Endothelial cell of umbilical vein (primary cell): ENCODE results near the gene RAB44. TPM values are rescaled to one million over a fixed set of nuclear protein-coding genes. Genes with fewer than 3 reads are reported as not detected.

Experiments used
- BruUV-seq: library from RNA; stranded (reverse); fragments of 400-500 nt; replicated peaks from 2 replicates; lab custom pipeline; 2021; lab: Mats Ljungman, UMichigan
- CTCF ChIA-PET: fragments of 300-600, 350-600 bp; sonication (Branson Sonifier 250); formaldehyde crosslinking; loops from one replicate; lab custom pipeline; 2021; ENCODE audit warnings: antibody characterized with exemption, inconsistent platforms; lab: Charles Lee
- POLR2A ChIA-PET: fragments of 300-600, 350-600 bp; sonication (Branson Sonifier 250); formaldehyde crosslinking; loops from one replicate; lab custom pipeline; 2021; ENCODE audit warnings: antibody characterized with exemption, inconsistent platforms; lab: Charles Lee
- DNase-seq: peaks from one replicate; pipeline ENCODE4 v3.0.0-alpha.2; 2011; ENCODE audit warnings: low read depth, low spot score
- FAIRE-seq: peaks from 2 replicates; lab custom pipeline; 2011; peaks lifted over from hg19 to GRCh38; lab: Jason Lieb, UNC
- H2AFZ ChIP-seq: 2 replicates; pipeline ENCODE4 v1.6.0; 2012; ENCODE audit warnings: low read depth, low read length, control low read depth, inconsistent platforms
- H3K27ac ChIP-seq: 2 replicates; pipeline ENCODE4 v1.5.1; 2011; ENCODE audit warnings: low read depth, mild to moderate bottlenecking, control low read depth, low read length, moderate library complexity; ENCODE audit not compliant: insufficient read depth
- H3K27me3 ChIP-seq, 2 experiments: 2 replicates each; pipeline versions ENCODE4 v1.6.0 to v1.6.1; 2011; ENCODE audit warnings: low read length in 2 of 2, mixed read lengths in 1 of 2; ENCODE audit not compliant: control insufficient read depth in 2 of 2, insufficient read depth in 2 of 2
- H3K36me3 ChIP-seq, 2 experiments: 2 replicates in 1 of 2; 3 replicates in 1 of 2; pipeline ENCODE4 v1.5.1; 2011; ENCODE audit warnings: low read length in 2 of 2, mild to moderate bottlenecking in 1 of 2, moderate library complexity in 1 of 2; ENCODE audit not compliant: control insufficient read depth in 2 of 2, insufficient read depth in 2 of 2; ENCODE audit errors: extremely low read depth in 1 of 2
- H3K4me1 ChIP-seq: 3 replicates; pipeline ENCODE4 v1.5.1; 2011; ENCODE audit warnings: mild to moderate bottlenecking, low read length; ENCODE audit not compliant: control insufficient read depth, insufficient read depth; ENCODE audit errors: extremely low read depth
- H3K4me2 ChIP-seq: 2 replicates; pipeline ENCODE4 v1.6.1; 2011; ENCODE audit warnings: low read length, control low read depth, mixed read lengths; ENCODE audit not compliant: insufficient read depth
- H3K4me3 ChIP-seq, 3 experiments: fragments of 200-600 bp in 1 of 3; sonication (generic), shearing (Covaris generic) in 1 of 3; replicated peaks in 1 of 3; 2 replicates each; pipeline ENCODE4 v1.5.1; 2011 to 2016; ENCODE audit warnings: control low read depth in 3 of 3, low read length in 3 of 3, mild to moderate bottlenecking in 2 of 3, inconsistent platforms in 1 of 3, low read depth in 1 of 3, moderate library complexity in 1 of 3; ENCODE audit not compliant: insufficient read depth in 1 of 3
- H3K79me2 ChIP-seq: 2 replicates; pipeline ENCODE4 v1.6.0; 2012; ENCODE audit warnings: low read length, inconsistent platforms; ENCODE audit not compliant: control insufficient read depth, insufficient read depth
- H3K9ac ChIP-seq: replicated peaks from 2 replicates; pipeline ENCODE3; 2011; ENCODE audit warnings: low read length, control low read depth; ENCODE audit not compliant: insufficient read depth; ENCODE audit errors: extremely low read depth
- H3K9me1 ChIP-seq: replicated peaks from 3 replicates; pipeline ENCODE4 v1.6.0; 2011; ENCODE audit warnings: mild to moderate bottlenecking, low read length; ENCODE audit not compliant: control insufficient read depth, insufficient read depth; ENCODE audit errors: extremely low read depth
- H3K9me3 ChIP-seq: replicated peaks from 2 replicates; pipeline ENCODE4 v1.5.1; 2012; ENCODE audit warnings: low read length, inconsistent platforms; ENCODE audit not compliant: control insufficient read depth, insufficient read depth
- H4K20me1 ChIP-seq: replicated peaks from 2 replicates; pipeline ENCODE3; 2011; ENCODE audit warnings: mild to moderate bottlenecking, low read length; ENCODE audit not compliant: control insufficient read depth, insufficient read depth; ENCODE audit errors: extremely low read depth
- CTCF ChIP-seq, 2 donors: IDR thresholded peaks; 1 replicate in 1 of 2; 2 replicates in 1 of 2; pipeline ENCODE4 v1.5.1; 2011; ENCODE audit warnings: low read length in 2 of 2, mild to moderate bottlenecking in 2 of 2, moderate library complexity in 2 of 2, control low read depth in 1 of 2, inconsistent platforms in 1 of 2, low read depth in 1 of 2; ENCODE audit not compliant: insufficient read depth in 1 of 2; ENCODE audit errors: extremely low read depth in 1 of 2
- EZH2 ChIP-seq: IDR thresholded peaks from 2 replicates; pipeline ENCODE4 v1.6.1; 2012; ENCODE audit warnings: borderline replicate concordance, low read depth, mild to moderate bottlenecking, moderate library complexity, low read length, inconsistent platforms; ENCODE audit not compliant: severe bottlenecking
- FOS ChIP-seq: IDR thresholded peaks from 2 replicates; pipeline ENCODE4 v1.6.1; 2011; ENCODE audit warnings: mild to moderate bottlenecking, low read length, moderate library complexity, borderline replicate concordance; ENCODE audit not compliant: insufficient read depth
- GATA2 ChIP-seq: IDR thresholded peaks from 2 replicates; pipeline ENCODE4 v1.7.0; 2011; ENCODE audit warnings: low read depth, mild to moderate bottlenecking, moderate library complexity, mixed read lengths, low read length; ENCODE audit not compliant: insufficient read length, insufficient read depth
- JUN ChIP-seq: IDR thresholded peaks from 2 replicates; pipeline ENCODE4 v1.6.1; 2011; ENCODE audit warnings: borderline replicate concordance, low read depth; ENCODE audit not compliant: insufficient read length, insufficient read depth
- MAX ChIP-seq: IDR thresholded peaks from 2 replicates; pipeline ENCODE4 v1.6.1; 2011; ENCODE audit not compliant: insufficient read depth, insufficient read length
- MYC ChIP-seq: IDR thresholded peaks from one replicate; pipeline ENCODE4 v1.6.1; 2011; ENCODE audit warnings: mild to moderate bottlenecking, low read depth, low read length
- POLR2A ChIP-seq: IDR thresholded peaks from 2 replicates; pipeline ENCODE4 v1.6.1; 2012; ENCODE audit warnings: low read depth, mild to moderate bottlenecking, control low read depth, low read length
- POLR2AphosphoS5 ChIP-seq: IDR thresholded peaks from 2 replicates; pipeline ENCODE4 v1.6.1; 2012; ENCODE audit warnings: low read depth, mild to moderate bottlenecking, control low read depth, low read length, moderate library complexity; ENCODE audit not compliant: insufficient read depth
- dilution Hi-C: fragments of 300-500 bp; cut with MboI; formaldehyde crosslinking; loops from one replicate; pipeline ENCODE4 v1.15.0; 2019; ENCODE audit warnings: low sequenced_read_pairs; ENCODE audit not compliant: extremely low pct_ligation_motif_present
- intact Hi-C: fragments of 100-400 bp; cut with micrococcal nuclease; formaldehyde crosslinking; loops from one replicate; pipeline ENCODE4 v1.10.0; 2022
- polyA plus RNA-seq, 4 experiments: library from polyadenylated mRNA; depleted of rRNA in 3 of 4; stranded (reverse) in 3 of 4; unstranded in 1 of 4; fragments of >200 nt; gene quantifications; 2 replicates each; pipeline versions ENCODE4 v1.2.1 to v1.2.3, GENCODE V29; 2011 to 2012; ENCODE audit warnings: missing spikeins in 1 of 4
- total RNA-seq: library from RNA; stranded (reverse); gene quantifications from 2 replicates; pipeline ENCODE4 v1.2.3, GENCODE V29; 2021

RAB44 gene
- total and polyA plus RNA-seq, 2 donors (not counting 3 experiments of a cell fraction or from before 2014, with no cell fraction given), result 0.03 to 0.11 TPM

GRCh38 chr6:36756786-36757185 lies 59.2 kb downstream of the RAB44 start:
- BruUV-seq, result TSS peak; percentile 80

More at GRCh38 chr6:36756786-36757185, 59.2 kb downstream of the RAB44 start:
- H3K27ac ChIP-seq, result peak overlapping the region; percentile 96
- no peak for FAIRE-seq
- no peaks in the 10 kb centered on the region for H3K36me3 ChIP-seq
- intact Hi-C loops, result no loop called here
- H2AFZ ChIP-seq, result no peak overlapping the region
- H3K27me3 ChIP-seq, result no peaks in the 10 kb centered on the region
- dilution Hi-C loops, result no loop called here
- no peak for DNase-seq
- peaks cover 52% of the 10 kb centered on the region for H3K4me1 ChIP-seq
- CTCF ChIA-PET, result interaction anchor here (1.1 to 1.3 kb wide), 2 partner anchors 13 to 142 kb away, joined by 4 to 8 read pairs; no protein-coding TSS in a partner anchor
- no peaks in the 10 kb centered on the region for H3K9me3 ChIP-seq
- peak overlapping the region; percentile 62 for H3K9ac ChIP-seq
- H3K79me2 ChIP-seq, result no peaks in the 10 kb centered on the region
- H4K20me1 ChIP-seq, result no peaks in the 10 kb centered on the region
- TF ChIP-seq MYC, result no peak
- TF ChIP-seq FOS, result no peak
- TF ChIP-seq CTCF (IDR thresholded peaks at IDR 0.05; ENCODE audit: extremely low read depth in 1 of 2, insufficient read depth in 1 of 2, low read depth in 1 of 2, low read length in 2 of 2), result no peak
- TF ChIP-seq POLR2AphosphoS5, result no peak
- TF ChIP-seq POLR2A, result no peak
- no peak for TF ChIP-seq JUN
- TF ChIP-seq EZH2, result no peak
- no peak for TF ChIP-seq MAX
- no peak for TF ChIP-seq GATA2
- H3K4me3 ChIP-seq, result no peak overlapping the region
- H3K9me1 ChIP-seq, result no peaks in the 10 kb centered on the region
- POLR2A ChIA-PET, result no interaction called here
- H3K4me2 ChIP-seq, result peak overlapping the region; percentile 16
